HG03521 (cell line): ENCODE measurements around the gene LPCAT3.
"Not testable (repeated sequence)": the region's sequence is repeated elsewhere in the genome, so short reads cannot be mapped to it uniquely, and the experiment has no call there.

ENCODE experiments used
- ATAC-seq: cut with Tn5 transposase; IDR thresholded peaks from one replicate; pipeline ENCODE4 v1.9.1; 2021; ENCODE audit warnings: mild to moderate bottlenecking, moderate library complexity; ENCODE audit not compliant: unreplicated experiment

LPCAT3 gene

DNA sequence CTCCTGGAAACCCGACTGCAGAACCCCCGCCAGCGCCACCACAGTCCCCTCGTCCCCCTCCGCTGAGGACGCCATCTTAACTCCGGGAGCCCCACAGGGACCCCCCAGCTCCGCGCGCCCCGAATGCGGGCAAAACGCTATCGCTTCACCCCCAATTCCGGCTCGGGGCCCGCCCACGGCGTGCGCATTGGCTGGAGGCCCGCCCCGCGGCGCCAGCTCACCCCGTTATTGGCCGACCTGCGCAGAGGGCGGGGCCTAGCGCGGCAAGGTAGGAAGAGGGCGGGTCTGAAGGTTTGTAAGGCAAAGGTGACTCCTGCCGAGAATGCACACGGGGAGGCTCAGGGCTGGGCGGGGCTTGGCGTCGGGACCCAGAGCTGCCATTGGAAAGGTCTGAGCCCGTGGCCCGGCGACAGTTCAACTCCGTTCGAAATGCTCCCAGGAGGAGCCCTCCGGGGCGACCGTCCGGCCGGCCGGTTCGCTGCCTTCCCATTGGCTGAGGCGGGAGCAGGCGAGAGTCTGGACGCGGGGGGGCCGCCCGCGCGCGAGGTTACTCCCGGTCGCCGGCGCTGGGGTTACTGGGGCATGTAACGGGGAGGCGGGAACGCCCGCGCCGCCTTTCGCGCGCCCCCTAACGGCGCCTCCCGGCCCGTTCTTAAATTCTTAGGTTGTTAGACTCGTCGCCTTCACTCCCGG, at the start of gene LPCAT3:
TSS of gene LPCAT3 (minus strand) at position 127 of the 693 bp plus-strand sequence. CDS start at position 75, 52 bp downstream.
- ATAC-seq: peak; percentile 88

GRCh38 chr12:7067096-7067495, 48.8 kb upstream of the LPCAT3 start:
- no peak for ATAC-seq

DNA sequence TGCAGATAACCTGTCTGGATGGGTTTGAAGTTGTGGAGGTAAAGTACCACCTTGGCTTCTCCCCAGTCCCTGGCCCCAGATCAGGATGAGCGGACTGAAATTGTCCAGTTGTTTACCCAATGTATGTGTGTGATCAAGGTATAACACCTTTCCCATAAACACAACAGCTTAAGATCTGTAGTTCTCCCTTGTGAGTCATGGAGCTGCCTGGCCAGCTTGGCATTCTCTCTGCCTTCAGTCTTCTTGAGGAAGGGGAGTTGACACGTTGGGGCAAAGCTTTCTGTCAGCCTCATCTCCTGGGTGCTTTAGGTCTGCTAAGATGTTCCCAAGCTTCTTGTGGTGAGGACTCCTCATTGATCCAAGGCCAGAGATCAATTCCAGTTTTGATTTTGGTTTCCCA, 48.3 kb upstream of the LPCAT3 start:
- no peak for ATAC-seq

DNA sequence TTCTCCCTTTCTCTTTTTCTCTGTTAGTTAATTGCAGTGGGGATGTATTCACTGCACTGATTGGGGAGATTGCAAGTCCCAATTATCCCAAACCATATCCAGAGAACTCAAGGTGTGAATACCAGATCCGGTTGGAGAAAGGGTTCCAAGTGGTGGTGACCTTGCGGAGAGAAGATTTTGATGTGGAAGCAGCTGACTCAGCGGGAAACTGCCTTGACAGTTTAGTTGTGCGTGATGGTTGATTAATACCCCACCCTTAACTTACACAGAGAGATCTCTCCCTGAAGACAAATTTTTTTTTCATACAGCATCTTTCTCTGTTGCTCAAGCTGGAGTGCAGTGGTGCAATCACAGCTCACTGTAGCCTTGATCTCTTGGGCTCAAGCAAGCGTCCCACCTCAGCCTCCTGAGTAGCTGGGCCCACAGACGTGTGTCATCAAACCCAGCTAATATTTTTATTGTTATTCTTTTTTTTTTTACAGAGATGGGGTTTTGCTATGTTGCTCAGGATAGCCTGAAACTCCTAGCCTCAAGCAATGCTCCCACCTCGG, 46.9 kb upstream of the LPCAT3 start:
- ATAC-seq: no peak

DNA sequence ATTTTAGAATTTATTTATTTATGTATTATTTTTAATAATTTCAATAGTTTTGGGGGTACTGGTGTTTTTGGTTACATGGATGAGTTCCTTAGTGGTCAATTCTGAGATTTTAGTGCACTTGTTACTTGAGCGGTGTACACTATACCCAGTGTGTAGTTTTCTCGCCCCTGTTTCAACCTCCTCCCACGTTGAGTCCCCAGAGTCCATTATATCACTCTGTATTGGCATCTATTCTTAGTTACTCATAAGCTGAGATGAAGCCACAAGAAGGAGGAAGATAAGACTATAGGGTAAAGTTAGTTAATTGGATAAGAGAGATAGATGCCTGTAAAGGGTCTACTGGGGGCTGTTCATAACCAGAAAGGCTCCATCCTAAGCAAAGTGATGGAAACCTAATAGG, 46.2 kb upstream of the LPCAT3 start:
- no peak for ATAC-seq

GRCh38 chr12:7061596-7061995, 43.3 kb upstream of the LPCAT3 start:
- ATAC-seq: no peak

- no peak for ATAC-seq
Observed at GRCh38 chr12:7061138-7061537, 42.9 kb upstream of the LPCAT3 start.

GRCh38 chr12:7060353-7060954, 42.2 kb upstream of the LPCAT3 start, which contains the start of gene C1S:
TSS of gene C1S (plus strand) at chr12:7060718. CDS start at chr12:7061913, 1,195 bp downstream.
- no peak for ATAC-seq

DNA sequence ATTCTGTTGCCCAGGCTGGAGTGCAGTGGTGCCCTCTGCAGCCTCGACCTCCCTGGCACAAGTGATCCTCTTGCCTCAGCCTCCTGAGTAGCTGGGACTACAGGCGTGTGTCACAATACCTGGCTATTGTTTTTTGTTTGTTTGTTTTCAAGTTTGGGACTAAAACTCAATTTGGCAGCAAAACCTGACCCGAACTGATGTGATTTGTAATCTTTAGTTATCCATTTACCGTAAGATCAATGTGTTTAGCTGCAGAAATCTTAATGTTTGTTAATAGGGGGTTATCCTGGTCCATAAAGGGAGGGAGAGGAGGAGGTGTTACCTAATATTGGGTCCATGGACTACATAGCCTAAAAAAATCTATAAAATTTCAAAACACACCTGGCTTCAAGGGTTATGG, 41.5 kb upstream of the LPCAT3 start:
- no peak for ATAC-seq

DNA sequence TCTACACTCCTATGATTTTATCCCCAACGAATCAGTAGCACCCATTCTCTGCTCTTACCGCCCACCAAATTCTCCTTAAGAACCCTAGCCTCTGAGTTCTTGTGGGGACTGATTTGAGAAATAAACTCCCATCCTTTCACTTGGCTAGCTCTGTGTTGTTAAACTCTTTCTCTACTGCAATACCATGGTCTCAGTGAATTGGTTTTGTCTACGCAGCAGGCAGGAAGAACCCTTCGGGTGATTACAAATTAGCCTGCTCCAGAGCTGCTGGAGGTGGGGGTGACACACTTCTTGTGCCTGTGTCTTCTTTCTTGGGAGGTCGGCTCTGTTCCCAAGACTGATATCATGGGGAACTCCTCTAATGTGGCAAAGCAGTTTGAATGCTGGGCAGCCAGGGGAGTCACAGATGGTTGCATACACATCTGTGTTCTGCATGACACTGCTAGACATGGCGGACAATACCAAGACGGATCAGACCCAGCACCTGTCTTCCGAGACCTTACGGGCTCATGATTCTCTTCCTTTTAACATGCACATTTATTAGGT, 40.6 kb upstream of the LPCAT3 start:
- no peak for ATAC-seq

DNA sequence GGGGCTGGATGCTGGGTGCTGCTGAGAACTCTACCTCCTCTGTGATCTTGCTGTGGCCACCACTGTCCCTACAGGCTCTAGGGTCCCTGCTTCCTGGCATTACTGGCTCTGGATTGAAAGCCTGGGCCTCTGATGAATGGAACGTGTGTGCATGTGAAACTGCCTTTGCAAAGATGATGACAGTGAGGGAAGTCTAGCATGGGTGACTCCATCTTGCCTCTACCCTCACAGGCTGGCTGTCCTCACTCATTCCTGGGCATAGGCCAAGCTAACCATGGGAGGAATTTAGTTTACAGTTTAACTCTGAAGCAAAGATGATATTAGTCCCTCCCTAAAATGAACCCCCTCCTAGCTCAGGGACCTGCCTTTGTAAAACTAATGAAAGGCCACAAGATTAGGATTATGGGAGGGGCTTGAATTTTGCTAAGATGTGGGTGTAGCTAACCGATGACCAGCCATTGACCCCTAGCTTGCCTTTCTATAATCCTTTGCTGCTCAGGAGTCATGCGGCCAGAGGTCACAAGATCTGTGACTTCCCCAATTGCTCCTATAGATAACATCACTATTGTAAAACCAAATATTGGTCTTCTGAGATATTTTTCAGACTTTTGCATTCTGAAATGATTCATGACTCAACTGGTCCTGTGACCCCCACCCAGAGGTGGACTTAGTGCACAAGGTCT, 40.0 kb upstream of the LPCAT3 start:
- no peak for ATAC-seq

DNA sequence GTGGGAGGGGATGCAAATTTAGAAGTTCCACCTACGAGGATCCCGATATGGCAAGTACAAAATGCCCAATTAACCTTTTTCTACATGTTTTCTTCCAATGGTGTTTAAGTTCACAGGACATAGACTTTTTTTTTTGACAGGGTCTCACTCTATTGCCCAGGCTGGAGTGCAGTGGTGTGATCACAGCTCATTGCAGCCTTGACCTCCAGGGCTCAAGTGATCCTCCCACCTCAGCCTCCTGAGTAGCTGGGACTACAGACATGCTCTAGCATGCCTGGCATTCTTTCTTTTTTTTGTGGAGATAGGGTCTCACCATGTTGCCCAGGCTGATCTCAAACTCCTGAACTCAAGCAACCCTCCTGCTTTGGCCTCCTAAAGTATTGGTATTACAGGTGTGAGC, 37.5 kb upstream of the LPCAT3 start:
- not testable (repeated sequence) for ATAC-seq

DNA sequence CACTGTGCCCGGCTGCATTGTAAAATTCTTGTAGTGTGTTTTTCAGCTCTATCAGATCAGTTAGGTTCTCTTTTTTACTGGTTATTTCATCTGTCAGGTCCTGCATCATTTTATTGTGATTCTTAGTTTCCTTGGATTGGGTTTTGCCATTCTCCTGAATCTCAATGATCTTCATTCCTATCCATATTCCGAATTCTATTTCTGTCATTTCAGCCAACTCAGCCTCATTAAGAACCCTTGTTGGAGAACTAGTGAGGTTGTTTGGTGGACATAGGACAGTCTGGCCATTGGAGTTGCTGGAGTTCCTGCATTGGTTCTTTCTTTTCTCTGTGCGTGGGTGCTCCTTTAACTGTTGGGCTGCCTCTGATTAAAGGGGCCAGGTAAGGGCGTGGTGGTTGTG, 36.6 kb upstream of the LPCAT3 start:
- no peak for ATAC-seq

DNA sequence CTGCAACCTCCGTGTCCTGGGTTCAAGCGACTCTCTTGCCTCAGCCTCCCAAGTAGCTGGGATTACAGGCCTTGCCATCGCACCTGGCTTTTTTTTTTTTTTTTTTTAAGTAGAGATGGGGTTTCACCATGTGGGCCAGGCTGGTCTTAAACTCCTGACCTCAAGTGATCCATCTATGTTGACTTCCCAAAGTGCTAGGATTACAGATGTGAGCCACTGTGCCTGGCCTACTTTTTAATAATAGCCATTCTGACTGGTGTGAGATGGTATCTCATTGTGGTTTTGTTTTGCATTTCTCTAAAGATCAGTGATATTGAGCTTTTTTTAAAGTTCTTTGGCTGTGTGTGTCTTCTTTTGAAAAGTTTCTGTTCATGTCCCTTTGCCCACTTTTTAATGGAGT, 31.7 kb upstream of the LPCAT3 start:
- ATAC-seq: not testable (repeated sequence)

- not testable (repeated sequence) for ATAC-seq
Observed at GRCh38 chr12:7049445-7049951, 31.2 kb upstream of the LPCAT3 start.

DNA sequence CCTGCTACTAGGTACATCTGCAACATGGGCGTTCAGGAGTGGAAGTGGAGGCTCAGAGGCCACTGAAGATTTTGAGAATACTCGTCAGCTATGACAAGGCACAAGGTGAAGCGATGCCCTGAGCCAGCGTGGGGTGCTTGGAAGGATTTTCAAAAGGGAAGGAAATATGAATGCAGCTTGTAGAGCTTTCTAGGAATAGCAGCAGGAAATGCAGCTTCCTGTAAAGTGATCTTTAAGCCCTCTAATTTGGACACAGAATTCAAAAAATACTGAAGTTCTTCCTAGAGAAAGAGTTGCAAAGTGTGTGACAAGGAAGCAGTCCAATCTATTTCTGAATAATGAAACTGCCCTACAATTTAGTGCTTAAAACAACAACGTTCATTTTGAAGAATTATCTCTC, 29.0 kb upstream of the LPCAT3 start:
- no peak for ATAC-seq

DNA sequence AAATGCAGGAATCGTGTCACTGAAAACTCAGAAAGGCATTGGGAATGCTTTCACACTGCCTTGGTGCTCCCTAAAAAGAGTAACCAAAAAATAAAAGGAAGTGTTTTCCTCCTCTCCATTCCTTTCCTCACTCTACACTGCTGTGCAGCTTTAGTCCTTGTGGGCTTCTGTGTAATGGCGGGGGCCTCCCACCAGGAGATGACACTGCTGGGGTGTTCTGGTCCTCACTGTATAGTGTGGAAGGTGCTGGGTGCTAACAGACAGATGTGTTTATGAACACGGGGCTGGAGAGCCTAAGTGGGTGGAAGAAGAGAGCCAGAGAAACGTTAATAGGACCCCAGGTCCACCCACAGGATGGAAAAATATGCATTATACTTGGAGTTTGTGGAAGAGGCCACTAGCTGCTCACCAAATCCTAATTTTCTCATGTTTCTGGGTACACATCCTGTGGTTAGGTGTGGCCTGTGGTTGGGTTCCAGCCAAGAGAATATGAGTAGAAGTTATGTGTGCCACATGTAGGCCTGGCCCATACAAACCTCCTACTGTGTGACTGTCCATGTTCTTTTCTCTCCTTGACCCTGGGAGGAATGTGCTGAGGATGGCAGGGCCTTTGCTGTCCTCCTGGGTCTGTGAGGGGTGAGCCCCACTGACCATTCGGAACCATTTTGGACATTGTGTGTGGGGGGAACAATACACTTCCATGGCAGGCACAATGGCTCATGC, 28.3 kb upstream of the LPCAT3 start:
- no peak for ATAC-seq

GRCh38 chr12:7045913-7046312, 27.6 kb upstream of the LPCAT3 start:
- ATAC-seq: no peak

- ATAC-seq: no peak
Observed at GRCh38 chr12:7042842-7043241, 24.6 kb upstream of the LPCAT3 start.

- no peak for ATAC-seq
Observed at GRCh38 chr12:7039403-7039802, 21.1 kb upstream of the LPCAT3 start.

GRCh38 chr12:7038591-7038990, 20.3 kb upstream of the LPCAT3 start:
- no peak for ATAC-seq
